HS-27A (cell line): ENCODE data around the gene CNTN4.

Experiments used
- DNase-seq: peaks from one replicate; pipeline ENCODE4 v3.0.0-alpha.2; 2012; ENCODE audit warnings: low read depth, missing footprints

CNTN4 gene

GRCh38 chr3:2392981-2393380, 294.3 kb downstream of the CNTN4 start:
- DNase-seq: no peak

- DNase-seq: no peak
Measured at GRCh38 chr3:2415083-2415482, 316.4 kb downstream of the CNTN4 start.

- no peak for DNase-seq
Measured at GRCh38 chr3:2420919-2421318, 322.3 kb downstream of the CNTN4 start.

GRCh38 chr3:2423143-2423542, 324.5 kb downstream of the CNTN4 start:
- no peak for DNase-seq

- no peak for DNase-seq
Measured at GRCh38 chr3:2441558-2441957, 342.9 kb downstream of the CNTN4 start.

- DNase-seq: no peak
Measured at GRCh38 chr3:2446146-2446545, 347.5 kb downstream of the CNTN4 start.

GRCh38 chr3:2452249-2452648, 353.6 kb downstream of the CNTN4 start:
- no peak for DNase-seq

- no peak for DNase-seq
Measured at GRCh38 chr3:2454865-2455264, 356.2 kb downstream of the CNTN4 start.

GRCh38 chr3:2456788-2457187, 358.1 kb downstream of the CNTN4 start:
- no peak for DNase-seq

GRCh38 chr3:2458816-2459215, 360.1 kb downstream of the CNTN4 start:
- DNase-seq: no peak

- no peak for DNase-seq
Measured at GRCh38 chr3:2465842-2466241, 367.2 kb downstream of the CNTN4 start.

- DNase-seq: no peak
Measured at GRCh38 chr3:2468816-2469215, 370.1 kb downstream of the CNTN4 start.

GRCh38 chr3:2476996-2477395, 378.3 kb downstream of the CNTN4 start:
- DNase-seq: no peak

- no peak for DNase-seq
Measured at GRCh38 chr3:2477620-2478019, 379.0 kb downstream of the CNTN4 start.

GRCh38 chr3:2484162-2485026, 385.7 kb downstream of the CNTN4 start:
- no peak for DNase-seq

GRCh38 chr3:2485027-2485375, 386.3 kb downstream of the CNTN4 start:
- DNase-seq: no peak

- no peak for DNase-seq
Measured at GRCh38 chr3:2495746-2496145, 397.1 kb downstream of the CNTN4 start.

- no peak for DNase-seq
Measured at GRCh38 chr3:2504912-2505311, 406.2 kb downstream of the CNTN4 start.

GRCh38 chr3:2506776-2507175, 408.1 kb downstream of the CNTN4 start:
- no peak for DNase-seq

- no peak for DNase-seq
Measured at GRCh38 chr3:2510591-2511145, 412.0 kb downstream of the CNTN4 start.

- no peak for DNase-seq
Measured at GRCh38 chr3:2511356-2511755, 412.7 kb downstream of the CNTN4 start.

GRCh38 chr3:2512881-2513280, 414.2 kb downstream of the CNTN4 start:
- DNase-seq: no peak

GRCh38 chr3:2513986-2514385, 415.3 kb downstream of the CNTN4 start:
- DNase-seq: no peak
